Sigmoid colon (tissue), 7 donors: ENCODE measurements around the gene UROC1. TPM values are rescaled to one million over a fixed set of nuclear protein-coding genes. Genes with fewer than 3 reads are reported as not detected.
A peak's percentile ranks its signal among the peaks of the same experiment; 100 is the strongest.

Source experiments
- DNase-seq: peaks from one replicate; pipeline ENCODE4 v3.0.0-alpha.2; 2019
- H3K27ac ChIP-seq, 4 donors: fragments of 200-600 bp; sonication (generic); one replicate each; pipeline ENCODE4 v1.5.1; 2016 to 2019; ENCODE audit warnings: mild to moderate bottlenecking in 1 of 4
- H3K27me3 ChIP-seq, 3 donors: fragments of 200-600 bp; sonication (generic); one replicate each; pipeline ENCODE4 v1.5.1; 2019; ENCODE audit warnings: mild to moderate bottlenecking in 1 of 3
- H3K36me3 ChIP-seq, 4 donors: fragments of 200-600 bp; sonication (generic); one replicate each; pipeline ENCODE4 v1.5.1; 2016 to 2019
- H3K4me1 ChIP-seq, 4 donors: fragments of 200-600 bp; sonication (generic); one replicate each; pipeline ENCODE4 v1.5.1; 2017 to 2019
- H3K4me3 ChIP-seq, 4 donors: fragments of 200-600 bp; sonication (generic); one replicate each; pipeline ENCODE4 v1.5.1; 2017 to 2019; ENCODE audit warnings: mild to moderate bottlenecking in 2 of 4, moderate library complexity in 1 of 4
- H3K9me3 ChIP-seq, 4 donors: fragments of 200-600 bp in 3 of 4; sonication (generic) in 3 of 4; one replicate each; pipeline versions ENCODE4 v1.5.1 to v1.6.1; 2013 to 2019
- EP300 ChIP-seq, 4 donors: sonication (generic); formaldehyde crosslinking; IDR thresholded peaks; one replicate each; pipeline ENCODE4 v1.6.1; 2017; ENCODE audit warnings: antibody characterized with exemption in 4 of 4
- POLR2A ChIP-seq, 2 donors: fragments of 450-650 bp; IDR thresholded peaks; one replicate each; pipeline ENCODE4 v1.6.1; 2016; ENCODE audit warnings: antibody characterized with exemption in 2 of 2, mild to moderate bottlenecking in 2 of 2, moderate library complexity in 2 of 2
- POLR2AphosphoS5 ChIP-seq, 4 donors: sonication (generic); formaldehyde crosslinking; IDR thresholded peaks; one replicate each; pipeline ENCODE4 v1.6.1; 2017; ENCODE audit warnings: antibody characterized with exemption in 4 of 4
- WGBS, 2 donors: extraction: QIAGEN DNeasy Blood & Tissue Kit; methylation state at CpG; one replicate each; pipeline ENCODE4 v1.1.7; 2013; 5-methylcytosine and 5-hydroxymethylcytosine counted together
- intact Hi-C: fragments of 100-400 bp; cut with DNase I; formaldehyde crosslinking; loops from one replicate; pipeline ENCODE4 v1.15.1; 2023
- polyA plus RNA-seq, 3 donors: library from polyadenylated mRNA; stranded (reverse); fragments of 200-250 nt; gene quantifications; one replicate each; pipeline ENCODE4 v1.2.3, GENCODE V29; 2013
- small RNA-seq, 3 donors: library from RNA; depleted of rRNA; stranded (forward); fragments of <200 nt; gene quantifications; one replicate each; pipeline ENCODE3, GENCODE V24; 2016
- total RNA-seq, 4 donors: library from RNA; depleted of rRNA; stranded (reverse); fragments of >200 nt; gene quantifications; one replicate each; pipeline ENCODE4 v1.1.0, GENCODE V29; 2016
- TF ChIP-seq, protein P1 (sequence below), 4 experiments: fragments of 450-650 bp in 3 of 4; fragments of 200-600 bp in 1 of 4; IDR thresholded peaks; one replicate each; pipeline ENCODE4 v1.5.1; 2016 to 2019; ENCODE audit warnings: antibody characterized with exemption in 4 of 4, mild to moderate bottlenecking in 3 of 4, moderate library complexity in 2 of 4
- donor health status: healthy with polysubstance abuse.
- donor health status: Bipolar disorder and iron deficiency.
- donor health status: healthy.

UROC1 gene
- total and polyA plus RNA-seq, 7 donors: 0.03 TPM; not detected in 6

DNA sequence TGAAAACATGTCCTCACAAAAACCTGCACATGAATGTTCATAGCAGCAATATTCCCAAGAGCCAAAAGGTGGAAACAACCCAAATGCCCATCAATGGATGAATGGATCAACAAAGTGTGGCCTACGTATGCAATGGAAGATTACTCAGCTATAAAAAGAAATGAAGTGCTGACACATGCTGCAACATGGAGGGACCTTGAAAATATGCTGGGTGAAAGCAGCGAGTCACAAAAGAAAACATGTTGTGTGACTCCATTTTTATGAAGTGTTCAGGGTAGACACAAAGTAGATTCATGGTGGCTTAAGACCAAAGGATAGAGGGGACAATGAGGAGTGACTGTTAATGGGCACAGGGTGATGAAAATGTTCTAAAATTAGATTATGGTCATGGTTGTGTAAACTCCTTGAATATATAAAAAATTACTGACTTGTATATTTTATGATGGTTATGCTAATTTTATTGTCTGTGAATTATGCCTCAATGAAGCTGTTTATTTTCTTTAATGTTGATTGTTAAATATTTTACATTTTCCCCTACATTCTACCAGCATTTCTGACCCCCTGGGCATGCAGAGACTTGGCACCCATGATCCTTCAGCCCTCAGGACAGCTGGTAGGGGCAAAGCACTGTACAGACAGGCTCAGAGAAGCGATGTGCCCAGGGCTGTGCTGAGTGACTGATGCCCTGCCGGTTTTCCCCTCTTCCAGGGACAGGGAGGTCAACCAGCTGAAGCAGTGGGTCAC lies 85.0 kb downstream of the UROC1 start:
- peaks cover 0 to 3% (median 0%) of the 10 kb centered on the region in 4 donors for H3K9me3 ChIP-seq
- no peaks in the 10 kb centered on the region for H3K27me3 ChIP-seq
- H3K27ac ChIP-seq: no peak overlapping the region
- peak; percentile 41 for DNase-seq
- no peak overlapping the region for H3K4me3 ChIP-seq
- 91 to 95% methylated on average over 4 of the region's 4 CpGs for WGBS, 2 donors
- TF ChIP-seq EP300 (IDR thresholded peaks at IDR 0.05): no peak
- TF ChIP-seq, protein P1, sequence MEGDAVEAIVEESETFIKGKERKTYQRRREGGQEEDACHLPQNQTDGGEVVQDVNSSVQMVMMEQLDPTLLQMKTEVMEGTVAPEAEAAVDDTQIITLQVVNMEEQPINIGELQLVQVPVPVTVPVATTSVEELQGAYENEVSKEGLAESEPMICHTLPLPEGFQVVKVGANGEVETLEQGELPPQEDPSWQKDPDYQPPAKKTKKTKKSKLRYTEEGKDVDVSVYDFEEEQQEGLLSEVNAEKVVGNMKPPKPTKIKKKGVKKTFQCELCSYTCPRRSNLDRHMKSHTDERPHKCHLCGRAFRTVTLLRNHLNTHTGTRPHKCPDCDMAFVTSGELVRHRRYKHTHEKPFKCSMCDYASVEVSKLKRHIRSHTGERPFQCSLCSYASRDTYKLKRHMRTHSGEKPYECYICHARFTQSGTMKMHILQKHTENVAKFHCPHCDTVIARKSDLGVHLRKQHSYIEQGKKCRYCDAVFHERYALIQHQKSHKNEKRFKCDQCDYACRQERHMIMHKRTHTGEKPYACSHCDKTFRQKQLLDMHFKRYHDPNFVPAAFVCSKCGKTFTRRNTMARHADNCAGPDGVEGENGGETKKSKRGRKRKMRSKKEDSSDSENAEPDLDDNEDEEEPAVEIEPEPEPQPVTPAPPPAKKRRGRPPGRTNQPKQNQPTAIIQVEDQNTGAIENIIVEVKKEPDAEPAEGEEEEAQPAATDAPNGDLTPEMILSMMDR (IDR thresholded peaks at IDR 0.05): no peak
- no peak for TF ChIP-seq POLR2AphosphoS5 (IDR thresholded peaks at IDR 0.05)
- TF ChIP-seq POLR2A (IDR thresholded peaks at IDR 0.05): no peak
- intact Hi-C loops: no loop called here
- H3K4me1 ChIP-seq: no peaks in the 10 kb centered on the region
- peaks cover 0 to 18% (median 8%) of the 10 kb centered on the region in 4 donors for H3K36me3 ChIP-seq

Small RNAs within 50 kb of the gene (small RNA-seq; reads per million reads assigned to genes)
- 0.15 to 0.86 (median 0.48) reads per million in 3 donors for gene RNA5SP138

Other genes with a start within 250 kb of the UROC1 start
- 10 to 100 TPM; 21.9 to 50.2 (median 35.2) TPM for gene KLF15, start 160.4 kb downstream of the UROC1 start, total RNA-seq
- 1 to 10 TPM in 2 of 3 donors, under 1 TPM in 1; 0.69 to 5.4 (median 4.2) TPM for gene KLF15, start 160.4 kb downstream of the UROC1 start, polyA plus RNA-seq
- not detected for gene CFAP100, start 122.9 kb downstream of the UROC1 start, total RNA-seq
- not detected for gene CFAP100, start 122.9 kb downstream of the UROC1 start, polyA plus RNA-seq
- 10 to 100 TPM; 26.4 to 33.8 (median 28.9) TPM for gene ZXDC, start 41.9 kb downstream of the UROC1 start, total RNA-seq
- gene ZXDC, start 41.9 kb downstream of the UROC1 start, polyA plus RNA-seq: 10 to 100 TPM in 1 of 3 donors, 1 to 10 TPM in 2; 5.5 to 14.4 (median 6.0) TPM
- gene CHST13, start 6.4 kb upstream of the UROC1 start, total RNA-seq: under 1 TPM in 1 of 4 donors, not detected in 3; 0.66 TPM
- gene CHST13, start 6.4 kb upstream of the UROC1 start, polyA plus RNA-seq: under 1 TPM; 0.25 to 0.60 (median 0.46) TPM
- gene C3orf22, start 41.2 kb upstream of the UROC1 start, total RNA-seq: under 1 TPM in 1 of 4 donors, not detected in 3; 0.54 TPM
- gene C3orf22, start 41.2 kb upstream of the UROC1 start, polyA plus RNA-seq: not detected
- 10 to 100 TPM; 13.2 to 21.4 (median 13.8) TPM for gene TXNRD3, start 137.4 kb upstream of the UROC1 start, total RNA-seq
- 1 to 10 TPM; 2.5 to 3.4 (median 3.0) TPM for gene TXNRD3, start 137.4 kb upstream of the UROC1 start, polyA plus RNA-seq
- 10 to 100 TPM in 3 of 4 donors, 1 to 10 TPM in 1; 8.0 to 20.9 (median 14.1) TPM for gene CHCHD6, start 186.5 kb upstream of the UROC1 start, total RNA-seq
- gene CHCHD6, start 186.5 kb upstream of the UROC1 start, polyA plus RNA-seq: 10 to 100 TPM; 11.8 to 15.5 (median 14.4) TPM